OCI-LY3 (cell line): ENCODE results near the gene PCBP3.

Source experiments
- H2AFZ ChIP-seq: fragments of 200-600, 300-600 bp; shearing (Covaris generic); 2 replicates; pipeline ENCODE4 v1.6.0; 2014; ENCODE audit warnings: antibody characterized with exemption, low read depth, low read length
- H3K27ac ChIP-seq: fragments of 200-600, 300-600 bp; sonication (generic); 2 replicates; pipeline ENCODE4 v1.5.1; 2014; ENCODE audit warnings: mild to moderate bottlenecking, low read length, moderate library complexity, mixed read lengths
- H3K27me3 ChIP-seq: fragments of 200-600, 300-600 bp; sonication (generic); 2 replicates; pipeline ENCODE4 v1.6.1; 2014; ENCODE audit warnings: low read depth, low read length, mixed read lengths
- H3K36me3 ChIP-seq: fragments of 200-600, 300-600 bp; sonication (generic); replicated peaks from 2 replicates; pipeline ENCODE3; 2014; ENCODE audit warnings: low read depth, low read length, mixed read lengths
- H3K4me1 ChIP-seq: fragments of 300-600, 200-600 bp; sonication (generic); 2 replicates; pipeline ENCODE4 v1.6.1; 2014; ENCODE audit warnings: low read length, mixed read lengths
- H3K4me2 ChIP-seq: fragments of 200-600, 300-600 bp; sonication (generic); 2 replicates; pipeline ENCODE4 v1.6.1; 2014; ENCODE audit warnings: low read length, mixed read lengths
- H3K4me3 ChIP-seq: fragments of 300-600, 200-600 bp; sonication (generic); 2 replicates; pipeline ENCODE4 v1.5.1; 2014; ENCODE audit warnings: antibody characterized with exemption, mild to moderate bottlenecking, low read length, moderate library complexity
- H3K79me2 ChIP-seq: fragments of 300-600, 200-600 bp; shearing (Covaris generic); 2 replicates; pipeline ENCODE4 v1.6.1; 2014; ENCODE audit warnings: mild to moderate bottlenecking, low read length, mixed read lengths
- H3K9ac ChIP-seq: fragments of 300-600, 200-600 bp; shearing (Covaris generic); 2 replicates; pipeline ENCODE4 v1.6.0; 2014; ENCODE audit warnings: mild to moderate bottlenecking, low read length, moderate library complexity
- H3K9me3 ChIP-seq: fragments of 200-600, 300-600 bp; shearing (Covaris generic); 2 replicates; pipeline ENCODE4 v1.6.1; 2014; ENCODE audit warnings: low read length, mixed read lengths; ENCODE audit not compliant: insufficient read depth
- H4K20me1 ChIP-seq: fragments of 200-600, 300-600 bp; sonication (generic); 2 replicates; pipeline ENCODE4 v1.6.1; 2016; ENCODE audit warnings: low read length, mixed read lengths; ENCODE audit not compliant: insufficient read depth
- CTCF ChIP-seq: fragments of 200-600, 300-600 bp; sonication (generic); IDR thresholded peaks from 2 replicates; pipeline ENCODE4 v1.5.1; 2014; ENCODE audit warnings: antibody characterized with exemption, low read length, low read depth
- EZH2phosphoT487 ChIP-seq: fragments of 200-600 bp; shearing (Covaris generic); IDR thresholded peaks from 2 replicates; pipeline ENCODE4 v1.6.1; 2018; ENCODE audit warnings: antibody characterized with exemption, mixed run types, low read depth

Gene PCBP3

GRCh38 chr21:45943630-45944540, 300.4 kb downstream of the PCBP3 start:
- no peaks in the 10 kb centered on the region for H3K79me2 ChIP-seq
- H3K9ac ChIP-seq = no peak overlapping the region
- H3K36me3 ChIP-seq = no peaks in the 10 kb centered on the region
- no peaks in the 10 kb centered on the region for H3K27me3 ChIP-seq
- H3K9me3 ChIP-seq = no peaks in the 10 kb centered on the region
- no peaks in the 10 kb centered on the region for H3K4me1 ChIP-seq
- H2AFZ ChIP-seq = no peak overlapping the region
- no peaks in the 10 kb centered on the region for H4K20me1 ChIP-seq
- no peak overlapping the region for H3K27ac ChIP-seq
- H3K4me3 ChIP-seq = no peak overlapping the region
- TF ChIP-seq EZH2phosphoT487 = no peak
- no peak for TF ChIP-seq CTCF
- H3K4me2 ChIP-seq = no peak overlapping the region

GRCh38 chr21:45944601-45945000, 301.1 kb downstream of the PCBP3 start:
- Histone ChIP-seq H3K27ac (no peak overlapping the region), H3K9me3 (no peaks in the 10 kb centered on the region), H3K27me3 (no peaks in the 10 kb centered on the region), H3K4me2 (no peak overlapping the region), H4K20me1 (no peaks in the 10 kb centered on the region), H2AFZ (no peak overlapping the region), H3K36me3 (no peaks in the 10 kb centered on the region), H3K4me3 (no peak overlapping the region), H3K79me2 (no peaks in the 10 kb centered on the region), H3K9ac (no peak overlapping the region), H3K4me1 (no peaks in the 10 kb centered on the region)
- TF ChIP-seq EZH2phosphoT487 = no peak
- no peak for TF ChIP-seq CTCF

- Histone ChIP-seq H3K9ac (no peak overlapping the region), H3K4me2 (no peak overlapping the region), H3K27ac (no peak overlapping the region), H3K27me3 (no peaks in the 10 kb centered on the region), H3K79me2 (no peaks in the 10 kb centered on the region), H3K4me3 (no peak overlapping the region), H2AFZ (no peak overlapping the region), H3K9me3 (no peaks in the 10 kb centered on the region), H4K20me1 (no peaks in the 10 kb centered on the region), H3K4me1 (no peaks in the 10 kb centered on the region), H3K36me3 (no peaks in the 10 kb centered on the region)
- TF ChIP-seq CTCF = no peak
- no peak for TF ChIP-seq EZH2phosphoT487
These were observed 301.7 kb downstream of the PCBP3 start for GRCh38 chr21:45945066-45945867.

GRCh38 chr21:45945868-45946210, 302.3 kb downstream of the PCBP3 start:
- no peaks in the 10 kb centered on the region for H3K27me3 ChIP-seq
- H3K4me1 ChIP-seq = no peaks in the 10 kb centered on the region
- H3K36me3 ChIP-seq = no peaks in the 10 kb centered on the region
- no peak overlapping the region for H3K4me2 ChIP-seq
- H3K27ac ChIP-seq = no peak overlapping the region
- H3K9me3 ChIP-seq = no peaks in the 10 kb centered on the region
- no peak overlapping the region for H3K9ac ChIP-seq
- no peak overlapping the region for H2AFZ ChIP-seq
- H3K79me2 ChIP-seq = no peaks in the 10 kb centered on the region
- H4K20me1 ChIP-seq = no peaks in the 10 kb centered on the region
- TF ChIP-seq CTCF = no peak
- no peak for TF ChIP-seq EZH2phosphoT487
- H3K4me3 ChIP-seq = no peak overlapping the region
